Hepatic stellate cell (primary cell): ENCODE results near the gene CNGA4.
A peak's percentile ranks its signal among the peaks of the same experiment; 100 is the strongest.
"Not testable (repeated sequence)": the region's sequence is repeated elsewhere in the genome, so short reads cannot be mapped to it uniquely, and the experiment has no call there.

Experiments used
- DNase-seq: peaks from one replicate; pipeline ENCODE4 v3.0.0; 2011; ENCODE audit warnings: low spot score

Gene CNGA4

DNA sequence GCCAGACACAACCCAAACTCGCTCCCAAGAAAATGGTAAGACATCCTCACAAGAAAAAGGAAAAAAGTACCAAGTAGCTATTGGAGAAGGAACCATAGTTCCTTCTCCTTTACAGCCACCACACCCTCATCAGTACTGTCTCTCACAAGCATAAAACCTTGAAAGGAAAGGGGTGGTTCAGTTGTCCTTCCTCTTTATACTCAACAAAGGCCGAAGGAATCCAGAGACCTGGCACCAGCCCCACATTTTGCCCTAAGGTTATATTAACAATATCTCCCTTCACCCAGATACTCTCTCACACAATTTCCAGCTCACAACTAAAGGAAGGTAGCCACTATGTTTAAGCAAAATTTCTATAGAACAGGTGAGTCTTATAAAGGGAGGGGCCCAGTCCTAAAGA, 13.0 kb upstream of the CNGA4 start:
- no peak for DNase-seq

DNA sequence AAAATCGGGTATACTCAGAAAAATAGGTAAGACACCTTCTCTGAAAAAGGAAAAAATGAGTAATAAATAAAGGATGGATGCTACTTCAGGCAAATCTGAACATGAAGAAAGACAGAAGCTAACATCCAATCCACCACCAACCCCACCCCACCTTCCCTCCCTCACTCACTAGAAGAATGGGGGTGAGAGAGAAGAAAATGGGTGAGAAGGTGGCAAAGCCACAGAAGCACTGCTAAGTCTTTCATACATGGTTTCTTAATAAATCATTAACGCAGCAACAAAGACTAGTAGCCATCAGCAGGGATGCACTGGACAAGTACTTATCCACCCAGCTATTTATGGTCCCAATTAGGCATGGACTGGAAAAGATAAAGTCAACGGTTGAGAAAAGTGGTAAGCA, 10.4 kb upstream of the CNGA4 start:
- DNase-seq = no peak

- no peak for DNase-seq
These were observed 9.0 kb upstream of the CNGA4 start for GRCh38 chr11:6229911-6230310.

DNA sequence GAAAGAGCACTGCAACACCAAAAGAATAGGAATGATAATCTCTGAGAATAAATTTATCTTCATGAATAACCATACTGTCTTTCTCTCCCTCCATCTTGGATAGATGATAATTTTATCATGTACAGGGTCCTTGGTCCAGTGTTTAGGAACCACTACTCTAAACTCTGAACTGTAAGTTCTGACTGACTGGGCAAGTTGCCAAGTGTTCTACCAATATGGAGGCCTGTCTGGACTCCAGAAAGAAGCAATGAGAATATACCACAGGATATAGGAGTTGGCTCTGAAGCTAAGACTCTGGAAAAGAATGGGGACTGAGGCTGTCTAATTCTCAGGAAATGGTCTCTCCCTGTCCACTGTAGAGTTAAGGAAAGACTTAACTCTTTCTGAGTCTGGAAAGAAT, 6.0 kb upstream of the CNGA4 start:
- DNase-seq = no peak

- no peak for DNase-seq
These were observed 4.9 kb upstream of the CNGA4 start for GRCh38 chr11:6233984-6234386.

DNA sequence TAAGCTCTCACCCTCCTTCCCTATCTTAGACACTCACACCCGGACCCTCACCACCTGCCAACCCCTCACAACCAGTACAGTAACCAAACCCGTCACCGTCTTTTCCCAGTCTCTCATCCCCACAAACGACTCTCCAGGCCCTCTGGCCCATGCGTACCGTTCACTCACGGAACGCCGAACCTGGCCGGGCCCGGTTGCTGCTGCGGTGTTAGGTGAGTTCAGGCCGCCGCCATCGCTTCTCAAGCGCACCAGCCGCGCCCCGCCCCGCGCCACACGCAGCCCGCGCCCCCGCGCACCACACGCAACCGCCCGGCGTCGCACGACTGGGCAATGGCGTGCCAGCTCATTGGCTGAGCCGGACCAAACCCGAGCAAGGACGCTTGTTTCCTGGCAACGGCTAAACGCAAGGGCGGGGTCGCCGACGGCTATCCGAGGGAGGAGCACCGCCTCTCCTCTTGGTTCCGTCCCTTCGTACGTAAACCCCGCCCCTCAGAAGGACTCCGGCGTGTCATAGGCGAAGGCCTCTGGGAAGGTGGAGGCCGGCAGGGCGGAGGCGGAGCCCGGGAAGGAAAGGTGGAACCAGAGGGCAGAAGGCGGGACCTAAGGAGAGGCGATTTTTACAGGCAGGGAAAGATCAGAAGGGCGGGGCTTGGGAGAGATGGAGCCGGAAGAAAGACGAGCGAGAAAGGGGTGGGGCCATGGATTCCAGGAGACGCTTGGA, 4.3 kb upstream of the CNGA4 start, which contains the start of gene FHIP1B:
Gene FHIP1B, minus strand, starts transcription at position 250 of the 721 bp plus-strand sequence. CDS start 10,120 bp downstream, outside the sequence.
- peak; percentile 96 for DNase-seq

- DNase-seq = no peak
These were observed 1.6 kb upstream of the CNGA4 start for GRCh38 chr11:6237266-6237665.

DNA sequence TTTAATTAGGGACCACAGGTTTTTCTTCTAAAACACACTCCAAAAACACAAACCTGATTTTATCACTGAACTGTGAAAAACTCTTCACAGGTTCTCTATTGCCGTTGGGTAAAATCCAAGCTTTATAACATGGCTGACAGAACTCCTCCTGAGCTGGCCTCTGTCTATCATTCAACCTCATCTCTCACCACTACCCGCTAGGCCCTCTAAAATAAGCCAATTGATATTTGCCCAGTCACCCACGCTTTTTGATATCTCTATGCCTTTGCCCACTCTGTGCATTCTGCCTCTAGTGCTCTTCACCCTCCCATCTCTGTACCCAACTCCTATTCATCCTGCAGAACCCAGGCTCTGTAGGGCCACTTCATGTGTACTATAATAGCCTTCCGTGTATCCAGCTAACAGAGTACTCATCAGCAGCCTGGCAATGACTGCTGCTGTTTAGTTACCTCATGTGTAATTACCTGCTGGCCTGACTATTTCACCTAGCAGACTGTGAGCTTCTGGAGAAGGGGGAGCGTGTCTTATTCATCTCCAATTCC, 1.1 kb upstream of the CNGA4 start:
- DNase-seq = no peak

GRCh38 chr11:6240139-6240538, 1.2 kb downstream of the CNGA4 start:
- no peak for DNase-seq

DNA sequence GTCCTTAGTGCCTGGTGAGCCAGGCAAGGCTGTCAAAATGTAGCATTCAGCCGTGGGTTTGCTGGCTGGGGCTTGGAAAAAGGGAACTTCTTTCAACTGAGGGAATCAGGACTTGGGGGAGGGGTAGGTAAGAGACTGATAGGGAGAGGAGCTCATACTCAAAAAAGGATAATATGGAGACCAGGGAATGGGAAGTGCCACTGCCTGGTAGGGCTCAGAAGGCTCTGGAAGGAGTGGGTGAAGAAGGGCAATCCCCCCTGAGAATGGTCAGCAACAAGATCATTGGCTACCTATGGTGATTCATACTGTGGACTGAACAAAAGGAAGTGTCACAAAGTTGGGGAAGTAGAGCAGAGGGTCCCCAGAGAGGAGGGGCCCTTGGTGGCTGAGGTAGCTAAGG, 1.9 kb downstream of the CNGA4 start:
- no peak for DNase-seq

GRCh38 chr11:6241316-6241715, 2.4 kb downstream of the CNGA4 start:
- DNase-seq = no peak

DNA sequence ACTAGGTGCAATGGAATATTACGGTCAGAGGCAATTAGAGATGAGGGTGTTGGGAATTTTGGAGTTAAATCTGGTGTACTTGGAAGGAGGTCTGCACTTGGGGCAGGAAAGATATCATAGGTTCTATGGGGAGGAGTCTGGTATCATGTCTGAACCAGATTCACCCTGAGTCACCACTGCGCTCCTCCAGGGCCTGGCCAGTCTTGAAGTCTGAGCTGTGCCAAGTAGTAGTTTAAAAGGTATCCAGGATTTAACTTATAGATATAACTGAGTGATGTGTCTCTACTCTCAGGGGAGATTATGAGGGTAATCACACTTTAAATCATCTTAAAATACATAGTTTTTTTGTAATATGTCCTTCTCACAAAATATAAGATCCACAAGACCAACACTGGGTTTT, 6.6 kb downstream of the CNGA4 start:
- DNase-seq = no peak

DNA sequence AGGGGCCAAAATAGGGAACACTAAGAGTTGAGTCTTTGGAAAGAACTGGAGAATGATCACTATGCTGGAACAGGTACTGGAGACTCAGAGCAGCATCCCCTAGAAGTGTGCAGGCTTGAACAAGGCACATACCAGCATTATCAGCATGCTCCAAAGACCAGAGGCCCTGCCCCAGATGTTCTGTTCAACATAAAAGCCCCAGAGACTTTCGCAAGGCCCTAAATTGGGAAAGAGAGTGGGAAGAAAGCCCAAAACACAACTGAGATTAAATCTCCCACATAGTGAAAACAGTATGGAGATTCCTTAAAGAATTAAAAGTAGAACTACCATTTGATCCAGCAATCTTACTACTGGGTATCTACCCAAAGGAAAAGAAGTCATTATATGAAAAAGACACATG, 9.4 kb downstream of the CNGA4 start:
- DNase-seq = no peak

DNA sequence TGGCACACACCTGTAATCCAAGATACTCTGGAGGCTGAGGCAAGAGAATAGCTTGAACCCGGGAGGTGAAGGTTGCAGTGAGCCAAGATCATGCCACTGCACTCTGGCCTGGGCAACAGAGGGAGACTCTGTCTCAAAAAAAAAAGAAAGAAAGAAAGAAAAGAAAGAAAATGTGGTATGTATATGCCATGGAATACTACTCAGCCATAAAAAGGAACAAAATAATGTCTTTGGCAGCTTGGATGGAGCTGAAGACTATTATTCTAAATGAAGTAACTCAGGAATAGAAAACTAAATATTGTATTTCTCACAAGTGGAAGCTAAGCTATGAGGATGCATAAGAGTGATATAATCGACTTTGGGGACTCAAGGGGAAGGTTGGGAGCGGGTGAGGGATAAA, 10.0 kb downstream of the CNGA4 start:
- not testable (repeated sequence) for DNase-seq

- DNase-seq = peak; percentile 53
These were observed 11.1 kb downstream of the CNGA4 start for GRCh38 chr11:6249770-6250555.

DNA sequence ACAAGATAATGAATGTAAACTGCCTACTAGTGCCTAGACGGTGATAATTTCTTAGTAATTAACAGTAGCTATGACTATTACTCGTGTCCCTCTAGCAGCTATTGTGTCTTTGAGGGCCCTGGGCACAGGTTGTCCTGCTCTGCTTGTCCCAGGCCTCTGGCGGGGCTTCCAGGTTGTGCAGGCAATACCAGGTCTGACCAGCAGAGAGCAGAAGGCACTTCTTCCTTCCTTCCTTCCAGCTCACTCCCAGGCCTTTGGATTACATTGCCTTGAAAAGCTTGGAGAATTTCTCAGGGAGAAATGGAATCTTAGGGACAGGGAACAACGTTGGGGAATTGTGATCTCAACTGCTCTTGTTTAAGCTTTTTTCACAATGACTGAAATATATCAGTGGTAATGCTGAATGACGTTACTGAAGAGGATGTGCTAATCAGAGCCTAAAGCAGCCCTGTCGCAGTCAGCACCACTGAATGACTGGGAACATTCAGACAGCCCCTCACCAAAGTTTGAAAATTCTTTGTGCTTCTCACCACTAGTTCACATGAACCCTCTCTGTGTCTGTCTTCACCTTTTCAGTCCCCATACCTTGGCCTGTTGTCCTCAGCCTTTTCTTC, 12.3 kb downstream of the CNGA4 start:
- DNase-seq = peak; percentile 81

DNA sequence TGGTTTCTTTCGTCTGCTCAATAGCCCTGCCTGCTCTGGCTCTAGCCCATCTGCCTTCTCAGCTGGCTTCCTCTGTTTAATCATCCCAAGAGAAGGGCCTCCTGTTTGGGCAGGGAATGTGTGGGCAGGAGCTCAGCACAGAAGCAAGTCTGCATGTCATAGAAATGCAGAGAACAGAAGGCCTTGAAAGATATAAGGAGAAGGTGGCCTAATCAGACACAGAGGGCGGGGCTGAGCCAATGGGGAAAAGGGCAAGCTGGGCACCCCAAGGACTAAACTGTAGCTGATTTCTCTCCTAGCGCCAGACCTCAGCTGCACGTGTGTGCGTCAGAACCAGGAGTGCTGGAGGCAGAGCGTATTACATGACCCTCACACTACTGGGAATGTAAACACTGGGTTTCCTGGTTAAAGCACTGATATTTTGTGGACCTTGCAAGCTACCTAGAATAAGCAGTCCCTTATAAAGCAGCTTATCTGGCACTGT, 13.1 kb downstream of the CNGA4 start:
- no peak for DNase-seq

DNA sequence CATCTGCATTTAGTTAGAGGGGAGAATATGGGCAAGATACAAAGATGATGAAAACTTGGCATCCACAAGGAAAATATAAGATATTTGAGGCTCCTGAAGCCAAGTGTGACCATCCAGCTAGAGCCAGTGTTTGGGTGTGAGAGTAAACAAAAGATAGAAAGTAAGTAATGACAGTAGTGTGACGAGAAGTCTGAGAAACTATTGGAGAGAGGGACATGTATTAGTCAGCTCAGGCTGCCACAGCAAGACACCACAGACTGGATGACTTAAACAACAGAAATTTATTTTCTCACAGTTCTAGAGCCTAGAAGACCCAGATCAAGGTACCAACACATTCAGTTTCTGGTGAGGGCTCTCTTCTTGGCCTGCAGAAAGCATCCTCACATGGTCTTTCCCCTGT, 14.3 kb downstream of the CNGA4 start:
- no peak for DNase-seq

GRCh38 chr11:6258141-6258540, 19.3 kb downstream of the CNGA4 start:
- DNase-seq = no peak

DNA sequence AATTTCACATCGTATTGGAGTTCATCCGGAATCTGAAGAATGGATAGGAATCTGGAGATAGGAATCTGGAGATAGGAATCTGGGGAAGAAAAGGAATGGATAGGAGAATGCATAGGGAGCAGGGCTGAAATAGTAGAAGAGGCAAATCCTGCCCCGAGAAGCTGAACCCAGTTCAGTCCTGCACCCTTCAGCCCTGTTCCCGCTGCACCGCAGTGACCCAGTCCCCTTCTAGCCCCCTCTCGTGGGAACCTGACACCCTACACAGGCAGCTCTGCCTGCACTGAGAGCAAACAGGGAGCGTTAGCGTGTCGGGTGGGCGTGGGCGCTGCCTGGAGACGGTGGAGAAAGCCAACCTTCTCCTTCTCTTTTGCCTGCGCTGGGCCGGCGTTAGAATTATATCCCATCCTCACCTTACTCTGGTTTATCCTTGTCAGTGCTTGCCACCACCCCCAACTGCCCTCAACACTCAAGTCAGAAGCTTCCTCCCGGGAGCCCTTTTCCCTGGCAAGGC, 19.7 kb downstream of the CNGA4 start:
- no peak for DNase-seq

- DNase-seq = no peak
These were observed 21.4 kb downstream of the CNGA4 start for GRCh38 chr11:6260207-6260726.

GRCh38 chr11:6263662-6264061, 24.8 kb downstream of the CNGA4 start:
- no peak for DNase-seq
